Nasal cavity respiratory epithelium epithelial cell of viscerocranial mucosa (primary cell): ENCODE measurements around the gene ATP5PF. TPM values are rescaled to one million over a fixed set of nuclear protein-coding genes. Genes with fewer than 3 reads are reported as not detected.

Experiments
- total RNA-seq: library from RNA; depleted of rRNA; stranded (reverse); fragments of >200 nt; gene quantifications from 2 replicates; pipeline ENCODE4 v1.2.3, GENCODE V29; 2014

The ATP5PF gene, protein sequence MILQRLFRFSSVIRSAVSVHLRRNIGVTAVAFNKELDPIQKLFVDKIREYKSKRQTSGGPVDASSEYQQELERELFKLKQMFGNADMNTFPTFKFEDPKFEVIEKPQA
- total RNA-seq, result 50.9 and 59.7 TPM in 2 replicates

GRCh38 chr21:25734904-25735645 is at the start of gene ATP5PF, which contains the start of gene GABPA:
ATP5PF (minus strand) TSS chr21:25734904; CDS start chr21:25729794, 5,110 bp downstream.
GABPA (plus strand) TSS chr21:25734972; CDS start chr21:25741599, 6,627 bp downstream.

Other genes starting within 250 kb of the ATP5PF start
- gene MRPL39, start 127.4 kb downstream of the ATP5PF start, total RNA-seq, result 42.7 and 44.1 TPM in 2 replicates
- not detected in 2 replicates for gene JAM2, start 95.6 kb downstream of the ATP5PF start, total RNA-seq
- gene GABPA, start 68 bp upstream of the ATP5PF start, total RNA-seq, result 17.4 and 24.7 TPM in 2 replicates